Spleen (tissue), 7 donors: ENCODE results near the gene SCART1.

Source experiments
- POLR2A ChIP-seq, 3 donors: fragments of 450-650 bp; IDR thresholded peaks; one replicate each; pipeline ENCODE4 v1.5.1; 2017; ENCODE audit warnings: antibody characterized with exemption in 3 of 3, mild to moderate bottlenecking in 1 of 3
- POLR2AphosphoS5 ChIP-seq, 3 donors: sonication (generic); formaldehyde crosslinking; IDR thresholded peaks; one replicate each; pipeline ENCODE4 v1.5.1; 2017; ENCODE audit warnings: antibody characterized with exemption in 3 of 3
- TF ChIP-seq, protein P1 (sequence below), 11 experiments: fragments of 200-600 bp in 7 of 11; fragments of 450-650 bp in 4 of 11; sonication (generic) in 4 of 11; IDR thresholded peaks in 8 of 11; conservative IDR thresholded peaks in 3 of 11; 1 replicate in 7 of 11; 2 replicates in 4 of 11; pipeline versions ENCODE4 v1.4.0 to v1.8.0; 2016 to 2021; ENCODE audit warnings: antibody characterized with exemption in 11 of 11, inconsistent platforms in 4 of 11, mild to moderate bottlenecking in 1 of 11
- donor health status: DM: no; HTN: no; CAD: no; lungs with moderate emphysema.
- donor health status: DM: no; HTN: no; CAD: no.
- donor health status: DM: no; HTN: no; CAD: no.

- TF ChIP-seq POLR2AphosphoS5 (IDR thresholded peaks at IDR 0.05) (no peak), POLR2A (IDR thresholded peaks at IDR 0.05) (no peak)
- TF ChIP-seq, protein P1, sequence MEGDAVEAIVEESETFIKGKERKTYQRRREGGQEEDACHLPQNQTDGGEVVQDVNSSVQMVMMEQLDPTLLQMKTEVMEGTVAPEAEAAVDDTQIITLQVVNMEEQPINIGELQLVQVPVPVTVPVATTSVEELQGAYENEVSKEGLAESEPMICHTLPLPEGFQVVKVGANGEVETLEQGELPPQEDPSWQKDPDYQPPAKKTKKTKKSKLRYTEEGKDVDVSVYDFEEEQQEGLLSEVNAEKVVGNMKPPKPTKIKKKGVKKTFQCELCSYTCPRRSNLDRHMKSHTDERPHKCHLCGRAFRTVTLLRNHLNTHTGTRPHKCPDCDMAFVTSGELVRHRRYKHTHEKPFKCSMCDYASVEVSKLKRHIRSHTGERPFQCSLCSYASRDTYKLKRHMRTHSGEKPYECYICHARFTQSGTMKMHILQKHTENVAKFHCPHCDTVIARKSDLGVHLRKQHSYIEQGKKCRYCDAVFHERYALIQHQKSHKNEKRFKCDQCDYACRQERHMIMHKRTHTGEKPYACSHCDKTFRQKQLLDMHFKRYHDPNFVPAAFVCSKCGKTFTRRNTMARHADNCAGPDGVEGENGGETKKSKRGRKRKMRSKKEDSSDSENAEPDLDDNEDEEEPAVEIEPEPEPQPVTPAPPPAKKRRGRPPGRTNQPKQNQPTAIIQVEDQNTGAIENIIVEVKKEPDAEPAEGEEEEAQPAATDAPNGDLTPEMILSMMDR (IDR thresholded peaks at IDR 0.05 in 8 of 11, conservative IDR thresholded peaks at IDR 0.05 in 3 of 11), result no peak
Measured at GRCh38 chr10:133466683-133467275, 13.0 kb downstream of the SCART1 start.
